OCI-LY1 (cell line): Measurements from ENCODE around the gene VPS4A.

Source experiments
- EZH2 ChIP-seq: fragments of 200-600 bp; sonication (generic), shearing (Covaris generic); IDR thresholded peaks from 2 replicates; pipeline ENCODE4 v1.8.0; 2017; ENCODE audit warnings: borderline replicate concordance, mixed run types, mild to moderate bottlenecking, antibody characterized with exemption, low read length, moderate library complexity, mixed read lengths
- TF ChIP-seq, protein P1 (sequence below): fragments of 200-600 bp; sonication (generic), shearing (Covaris generic); IDR thresholded peaks from 2 replicates; pipeline ENCODE4 v1.5.1; 2017; ENCODE audit warnings: mild to moderate bottlenecking, antibody characterized with exemption, low read length, moderate library complexity, mixed read lengths

DNA sequence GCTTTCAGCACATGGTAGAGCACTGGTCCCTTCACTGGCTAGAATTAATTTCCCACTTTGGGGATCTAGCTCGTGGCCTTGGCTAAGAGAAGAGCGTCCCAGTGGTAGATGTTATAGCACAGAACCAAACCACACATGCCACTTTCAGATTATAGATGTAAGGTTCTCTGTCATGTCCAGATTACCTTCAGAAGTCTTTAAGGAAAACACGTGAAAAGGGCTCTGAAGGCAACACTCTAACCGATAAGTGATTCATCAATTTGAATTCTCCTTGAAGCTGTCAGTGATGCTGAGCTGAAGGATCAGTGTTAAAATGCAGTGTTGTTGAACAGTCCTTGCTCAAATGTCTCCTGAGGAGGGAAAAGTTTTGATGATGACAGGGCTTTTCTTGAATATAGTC lies 43.5 kb upstream of the VPS4A start:
- TF ChIP-seq, protein P1, sequence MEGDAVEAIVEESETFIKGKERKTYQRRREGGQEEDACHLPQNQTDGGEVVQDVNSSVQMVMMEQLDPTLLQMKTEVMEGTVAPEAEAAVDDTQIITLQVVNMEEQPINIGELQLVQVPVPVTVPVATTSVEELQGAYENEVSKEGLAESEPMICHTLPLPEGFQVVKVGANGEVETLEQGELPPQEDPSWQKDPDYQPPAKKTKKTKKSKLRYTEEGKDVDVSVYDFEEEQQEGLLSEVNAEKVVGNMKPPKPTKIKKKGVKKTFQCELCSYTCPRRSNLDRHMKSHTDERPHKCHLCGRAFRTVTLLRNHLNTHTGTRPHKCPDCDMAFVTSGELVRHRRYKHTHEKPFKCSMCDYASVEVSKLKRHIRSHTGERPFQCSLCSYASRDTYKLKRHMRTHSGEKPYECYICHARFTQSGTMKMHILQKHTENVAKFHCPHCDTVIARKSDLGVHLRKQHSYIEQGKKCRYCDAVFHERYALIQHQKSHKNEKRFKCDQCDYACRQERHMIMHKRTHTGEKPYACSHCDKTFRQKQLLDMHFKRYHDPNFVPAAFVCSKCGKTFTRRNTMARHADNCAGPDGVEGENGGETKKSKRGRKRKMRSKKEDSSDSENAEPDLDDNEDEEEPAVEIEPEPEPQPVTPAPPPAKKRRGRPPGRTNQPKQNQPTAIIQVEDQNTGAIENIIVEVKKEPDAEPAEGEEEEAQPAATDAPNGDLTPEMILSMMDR, result no peak
- no peak for TF ChIP-seq EZH2
